ENCODE data around the gene ARSA. TPM values are rescaled to one million over a fixed set of nuclear protein-coding genes. Genes with fewer than 3 reads are reported as not detected.

ARSA gene
- total and polyA plus RNA-seq, 2 donors (not counting 3 experiments of a cell fraction or from before 2014, with no cell fraction given): 22.3 to 33.6 TPM

- Histone ChIP-seq H3K4me1 (ENCODE audit: control insufficient read depth, extremely low read depth, insufficient read depth, low read length) (peaks cover 10% of the 10 kb centered on the region), H3K27ac (ENCODE audit: insufficient read depth, low read depth, low read length) (no peak overlapping the region), H3K9ac (replicated peaks; ENCODE audit: extremely low read depth, insufficient read depth, low read length) (no peak overlapping the region), H3K27me3 (ENCODE audit: control insufficient read depth in 2 of 2, insufficient read depth in 2 of 2, low read length in 2 of 2) (no peaks in the 10 kb centered on the region), H3K36me3 (ENCODE audit: control insufficient read depth in 2 of 2, extremely low read depth in 1 of 2, insufficient read depth in 2 of 2, low read length in 2 of 2) (no peaks in the 10 kb centered on the region), H2AFZ (ENCODE audit: low read depth, low read length) (no peak overlapping the region), H4K20me1 (replicated peaks; ENCODE audit: control insufficient read depth, extremely low read depth, insufficient read depth, low read length) (no peaks in the 10 kb centered on the region), H3K79me2 (ENCODE audit: control insufficient read depth, insufficient read depth, low read length) (no peaks in the 10 kb centered on the region), H3K4me3 (replicated peaks in 1 of 3; ENCODE audit: insufficient read depth in 1 of 3, low read depth in 1 of 3, low read length in 3 of 3) (no peak overlapping the region), H3K9me1 (replicated peaks; ENCODE audit: control insufficient read depth, extremely low read depth, insufficient read depth, low read length) (no peaks in the 10 kb centered on the region), H3K9me3 (replicated peaks; ENCODE audit: control insufficient read depth, insufficient read depth, low read length) (no peaks in the 10 kb centered on the region), H3K4me2 (ENCODE audit: insufficient read depth, low read length) (no peak overlapping the region)
- ChIA-PET POLR2A (no interaction called here), CTCF (interaction anchor here (0.6 to 1.8 kb wide), 5 partner anchors 10 to 60 kb away, joined by 3 to 8 read pairs (median 5); partner anchors contain the start of gene SHANK3)
- intact Hi-C loops (cut with micrococcal nuclease): no loop called here
- dilution Hi-C loops (cut with MboI; ENCODE audit: extremely low pct_ligation_motif_present, low sequenced_read_pairs): no loop called here
- DNase-seq (ENCODE audit: low read depth, low spot score) (no peak), FAIRE-seq (no peak)
- TF ChIP-seq JUN (IDR thresholded peaks at IDR 0.05; ENCODE audit: borderline replicate concordance, insufficient read depth, insufficient read length, low read depth) (no peak), EZH2 (IDR thresholded peaks at IDR 0.05; ENCODE audit: borderline replicate concordance, low read depth, low read length, severe bottlenecking) (no peak), MYC (IDR thresholded peaks at IDR 0.05; ENCODE audit: low read depth, low read length) (no peak), POLR2A (IDR thresholded peaks at IDR 0.05; ENCODE audit: low read depth, low read length) (no peak), MAX (IDR thresholded peaks at IDR 0.05; ENCODE audit: insufficient read depth, insufficient read length) (no peak)
- BruUV-seq (replicated peaks): no TSS peak
Measured at GRCh38 chr22:50630376-50630775, 2.4 kb upstream of the ARSA start.

DNA sequence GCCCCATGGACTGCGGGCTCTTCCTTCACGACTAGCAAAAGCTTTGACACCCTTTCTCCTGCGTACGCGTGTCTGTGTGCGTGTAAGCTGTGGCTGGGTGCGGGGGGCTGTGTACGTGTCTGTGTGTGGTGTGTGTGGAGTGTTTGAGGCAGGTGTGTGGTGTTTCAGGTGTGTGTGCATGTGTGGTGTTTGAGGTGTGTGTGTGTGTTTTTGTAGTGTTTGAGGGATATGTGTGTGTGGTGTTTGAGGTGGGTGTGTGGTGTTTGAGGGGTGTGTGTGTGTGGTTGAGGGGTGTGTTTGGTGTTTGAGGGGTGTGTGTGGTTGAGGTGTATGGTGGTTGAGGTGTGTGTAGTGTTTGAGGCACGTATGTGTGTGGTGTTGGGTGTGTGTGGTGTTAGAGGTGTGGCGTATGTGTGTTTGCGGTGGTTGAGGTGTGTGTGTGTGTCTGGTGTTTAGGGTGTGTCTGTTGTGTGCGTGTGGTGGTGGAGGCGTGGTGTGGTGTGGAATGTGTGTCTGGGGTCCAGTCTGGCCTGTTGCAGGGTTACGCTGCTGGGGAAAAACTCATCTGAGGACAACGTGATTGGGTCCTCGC is 687 bp upstream of the ARSA start:
- ChIA-PET POLR2A (interaction anchor here (0.6 to 1.6 kb wide), 4 partner anchors 10 to 48 kb away, joined by 3 to 6 read pairs (median 4); no protein-coding TSS in a partner anchor), CTCF (interaction anchor here (0.9 to 4.0 kb wide), 14 partner anchors 10 to 103 kb away, joined by 3 to 26 read pairs (median 5); partner anchors contain the start of genes SCO2 and SHANK3)
- no TSS peak for BruUV-seq (replicated peaks)
- peak overlapping the region; percentile 66 for H3K4me2 ChIP-seq (ENCODE audit: insufficient read depth, low read length)
- intact Hi-C loops (cut with micrococcal nuclease): loop anchor here (1.0 kb wide), 3 partner anchors 28 to 63 kb away; partner anchors contain the start of gene SHANK3
- H2AFZ ChIP-seq (ENCODE audit: low read depth, low read length): peak overlapping the region; percentile 29
- no peaks in the 10 kb centered on the region for H3K79me2 ChIP-seq (ENCODE audit: control insufficient read depth, insufficient read depth, low read length)
- H4K20me1 ChIP-seq (replicated peaks; ENCODE audit: control insufficient read depth, extremely low read depth, insufficient read depth, low read length): no peaks in the 10 kb centered on the region
- H3K36me3 ChIP-seq (ENCODE audit: control insufficient read depth in 2 of 2, extremely low read depth in 1 of 2, insufficient read depth in 2 of 2, low read length in 2 of 2): no peaks in the 10 kb centered on the region
- H3K27me3 ChIP-seq (ENCODE audit: control insufficient read depth in 2 of 2, insufficient read depth in 2 of 2, low read length in 2 of 2): no peaks in the 10 kb centered on the region
- TF ChIP-seq POLR2A (IDR thresholded peaks at IDR 0.05; ENCODE audit: low read depth, low read length) (no peak), MAX (IDR thresholded peaks at IDR 0.05; ENCODE audit: insufficient read depth, insufficient read length) (no peak), EZH2 (IDR thresholded peaks at IDR 0.05; ENCODE audit: borderline replicate concordance, low read depth, low read length, severe bottlenecking) (no peak), GATA2 (IDR thresholded peaks at IDR 0.05; ENCODE audit: insufficient read depth, insufficient read length, low read depth, low read length) (no peak), FOS (IDR thresholded peaks at IDR 0.05; ENCODE audit: borderline replicate concordance, insufficient read depth, low read length) (no peak), MYC (IDR thresholded peaks at IDR 0.05; ENCODE audit: low read depth, low read length) (no peak), POLR2AphosphoS5 (IDR thresholded peaks at IDR 0.05; ENCODE audit: insufficient read depth, low read depth, low read length) (no peak), JUN (IDR thresholded peaks at IDR 0.05; ENCODE audit: borderline replicate concordance, insufficient read depth, insufficient read length, low read depth) (no peak)
- no peak for DNase-seq (ENCODE audit: low read depth, low spot score)
- H3K27ac ChIP-seq (ENCODE audit: insufficient read depth, low read depth, low read length): no peak overlapping the region
- H3K9me3 ChIP-seq (replicated peaks; ENCODE audit: control insufficient read depth, insufficient read depth, low read length): no peaks in the 10 kb centered on the region
- no peaks in the 10 kb centered on the region for H3K9me1 ChIP-seq (replicated peaks; ENCODE audit: control insufficient read depth, extremely low read depth, insufficient read depth, low read length)
- dilution Hi-C loops (cut with MboI; ENCODE audit: extremely low pct_ligation_motif_present, low sequenced_read_pairs): no loop called here
- peaks cover 10% of the 10 kb centered on the region for H3K4me1 ChIP-seq (ENCODE audit: control insufficient read depth, extremely low read depth, insufficient read depth, low read length)
- peak overlapping the region; percentile 2 for H3K9ac ChIP-seq (replicated peaks; ENCODE audit: extremely low read depth, insufficient read depth, low read length)
- H3K4me3 ChIP-seq (replicated peaks in 1 of 3; ENCODE audit: insufficient read depth in 1 of 3, low read depth in 1 of 3, low read length in 3 of 3): peak overlapping the region; percentile 20 to 47 (median 47)
- FAIRE-seq: peak; percentile 59
